Measurements from ENCODE around the gene MCM8.

DNA sequence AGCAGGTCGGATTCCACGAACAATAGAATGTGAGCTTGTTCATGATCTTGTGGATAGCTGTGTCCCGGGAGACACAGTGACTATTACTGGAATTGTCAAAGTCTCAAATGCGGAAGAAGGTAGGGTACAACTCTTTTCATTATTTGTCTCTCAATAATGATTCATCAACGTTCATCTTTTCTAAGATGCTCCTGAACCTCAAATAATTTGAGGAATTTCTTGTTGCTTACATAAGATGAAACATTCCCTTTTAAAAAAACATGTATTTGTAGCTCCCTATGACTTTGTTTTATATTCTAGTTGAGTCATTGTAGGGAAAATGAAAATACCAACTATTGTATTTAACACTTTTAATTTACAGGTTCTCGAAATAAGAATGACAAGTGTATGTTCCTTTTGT is 17.0 kb downstream of the MCM8 start:
- TF ChIP-seq, protein P1, sequence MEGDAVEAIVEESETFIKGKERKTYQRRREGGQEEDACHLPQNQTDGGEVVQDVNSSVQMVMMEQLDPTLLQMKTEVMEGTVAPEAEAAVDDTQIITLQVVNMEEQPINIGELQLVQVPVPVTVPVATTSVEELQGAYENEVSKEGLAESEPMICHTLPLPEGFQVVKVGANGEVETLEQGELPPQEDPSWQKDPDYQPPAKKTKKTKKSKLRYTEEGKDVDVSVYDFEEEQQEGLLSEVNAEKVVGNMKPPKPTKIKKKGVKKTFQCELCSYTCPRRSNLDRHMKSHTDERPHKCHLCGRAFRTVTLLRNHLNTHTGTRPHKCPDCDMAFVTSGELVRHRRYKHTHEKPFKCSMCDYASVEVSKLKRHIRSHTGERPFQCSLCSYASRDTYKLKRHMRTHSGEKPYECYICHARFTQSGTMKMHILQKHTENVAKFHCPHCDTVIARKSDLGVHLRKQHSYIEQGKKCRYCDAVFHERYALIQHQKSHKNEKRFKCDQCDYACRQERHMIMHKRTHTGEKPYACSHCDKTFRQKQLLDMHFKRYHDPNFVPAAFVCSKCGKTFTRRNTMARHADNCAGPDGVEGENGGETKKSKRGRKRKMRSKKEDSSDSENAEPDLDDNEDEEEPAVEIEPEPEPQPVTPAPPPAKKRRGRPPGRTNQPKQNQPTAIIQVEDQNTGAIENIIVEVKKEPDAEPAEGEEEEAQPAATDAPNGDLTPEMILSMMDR (IDR thresholded peaks at IDR 0.05), result no peak
- TF ChIP-seq POLR2A (IDR thresholded peaks at IDR 0.05), result no peak
